SH-SY5Y (cell line): Measurements from ENCODE around the gene MBNL2.

Experiments
- GATA2 ChIP-seq: IDR thresholded peaks from 2 replicates; pipeline ENCODE4 v1.6.1; 2011; ENCODE audit warnings: mild to moderate bottlenecking, low read depth, low read length
- GATA3 ChIP-seq: IDR thresholded peaks from 2 replicates; pipeline ENCODE4 v1.6.1; 2011; ENCODE audit warnings: low read depth, mild to moderate bottlenecking, low read length, moderate library complexity

Gene MBNL2

GRCh38 chr13:97223037-97223710 is 1.0 kb downstream of the MBNL2 start:
- TF ChIP-seq GATA2 (no peak), GATA3 (no peak)

- TF ChIP-seq GATA3 = no peak
- TF ChIP-seq GATA2 = no peak
Measured at GRCh38 chr13:97223711-97224541, 1.8 kb downstream of the MBNL2 start.

GRCh38 chr13:97224544-97225300 is 2.6 kb downstream of the MBNL2 start:
- TF ChIP-seq GATA2 = no peak

- TF ChIP-seq GATA2 (no peak), GATA3 (no peak)
Measured at GRCh38 chr13:97225533-97225932, 3.4 kb downstream of the MBNL2 start.

GRCh38 chr13:97226013-97226412 is 3.9 kb downstream of the MBNL2 start:
- TF ChIP-seq GATA3 (no peak), GATA2 (no peak)

GRCh38 chr13:97226788-97227627 is 4.9 kb downstream of the MBNL2 start:
- TF ChIP-seq GATA3 = no peak
- TF ChIP-seq GATA2 = no peak

- TF ChIP-seq GATA3 = no peak
- TF ChIP-seq GATA2 = no peak
Measured at GRCh38 chr13:97228850-97229521, 6.9 kb downstream of the MBNL2 start.

GRCh38 chr13:97229699-97230098 is 7.6 kb downstream of the MBNL2 start:
- TF ChIP-seq GATA3 = no peak
- no peak for TF ChIP-seq GATA2

GRCh38 chr13:97231118-97231828 is 9.1 kb downstream of the MBNL2 start:
- no peak for TF ChIP-seq GATA2
- no peak for TF ChIP-seq GATA3

GRCh38 chr13:97231829-97232196 is 9.7 kb downstream of the MBNL2 start:
- TF ChIP-seq GATA3 (no peak), GATA2 (no peak)

- TF ChIP-seq GATA2 = no peak
- TF ChIP-seq GATA3 = no peak
Measured at GRCh38 chr13:97233499-97233898, 11.4 kb downstream of the MBNL2 start.

GRCh38 chr13:97234236-97234635 is 12.1 kb downstream of the MBNL2 start:
- TF ChIP-seq GATA3 = no peak

GRCh38 chr13:97234742-97235141 is 12.6 kb downstream of the MBNL2 start:
- TF ChIP-seq GATA3 = no peak
- no peak for TF ChIP-seq GATA2
